Mesenchymal stem cell (in vitro differentiated cells and primary cell): ENCODE measurements around the gene CCDC40.

Experiments used
- DNase-seq: peaks from one replicate; pipeline ENCODE4 v3.0.0-alpha.2; 2013
- H2AFZ ChIP-seq: one replicate; pipeline ENCODE4 v1.6.1; 2013; ENCODE audit warnings: low read depth, mild to moderate bottlenecking, control low read depth, inconsistent platforms, low read length, moderate library complexity
- H2AK5ac ChIP-seq: 2 replicates; pipeline ENCODE4 v1.6.1; 2013; ENCODE audit warnings: low read length, moderate library complexity, mild to moderate bottlenecking, inconsistent platforms; ENCODE audit not compliant: severe bottlenecking
- H2BK120ac ChIP-seq: one replicate; pipeline ENCODE4 v1.6.1; 2013; ENCODE audit warnings: low read depth, mild to moderate bottlenecking, inconsistent platforms, low read length, moderate library complexity
- H2BK12ac ChIP-seq, 2 experiments: one replicate each; pipeline ENCODE4 v1.6.1; 2013; ENCODE audit warnings: inconsistent platforms in 2 of 2, low read length in 2 of 2, mild to moderate bottlenecking in 2 of 2, moderate library complexity in 2 of 2, control low read depth in 1 of 2
- H2BK15ac ChIP-seq: one replicate; pipeline ENCODE4 v1.6.1; 2013; ENCODE audit warnings: mild to moderate bottlenecking, low read depth, inconsistent platforms; ENCODE audit not compliant: poor library complexity, severe bottlenecking
- H2BK5ac ChIP-seq: 2 replicates; pipeline ENCODE4 v1.6.1; 2013; ENCODE audit warnings: low read depth, mild to moderate bottlenecking, low read length, control low read depth, inconsistent platforms; ENCODE audit not compliant: poor library complexity, severe bottlenecking
- H3K14ac ChIP-seq, 2 experiments: one replicate each; pipeline ENCODE4 v1.6.1; 2013; ENCODE audit warnings: inconsistent platforms in 2 of 2, low read length in 2 of 2, control low read depth in 1 of 2, mild to moderate bottlenecking in 1 of 2, moderate library complexity in 1 of 2
- H3K18ac ChIP-seq, 2 experiments: one replicate each; pipeline ENCODE4 v1.6.1; 2013; ENCODE audit warnings: inconsistent platforms in 2 of 2, low read length in 2 of 2, control low read depth in 1 of 2, low read depth in 1 of 2, mild to moderate bottlenecking in 1 of 2
- H3K23ac ChIP-seq, 2 experiments: one replicate each; pipeline ENCODE4 v1.6.1; 2013; ENCODE audit warnings: inconsistent platforms in 2 of 2, low read length in 2 of 2, mild to moderate bottlenecking in 2 of 2, moderate library complexity in 2 of 2, control low read depth in 1 of 2
- H3K27ac ChIP-seq: 2 replicates; pipeline ENCODE4 v1.5.1; 2013; ENCODE audit warnings: mild to moderate bottlenecking, moderate library complexity, low read length, control low read depth, inconsistent platforms; ENCODE audit not compliant: poor library complexity, severe bottlenecking
- H3K27me3 ChIP-seq, 2 experiments: 2 replicates each; pipeline versions ENCODE4 v1.6.1 to v1.7.0; 2013; ENCODE audit warnings: low read length in 2 of 2, mild to moderate bottlenecking in 2 of 2, moderate library complexity in 2 of 2, control low read depth in 1 of 2, inconsistent platforms in 1 of 2; ENCODE audit not compliant: control insufficient read depth in 1 of 2, insufficient read depth in 1 of 2
- H3K36me3 ChIP-seq, 2 experiments: 2 replicates each; pipeline versions ENCODE4 v1.6.1 to v1.7.0; 2013; ENCODE audit warnings: low read length in 2 of 2, control low read depth in 1 of 2, inconsistent platforms in 1 of 2, low read depth in 1 of 2, mild to moderate bottlenecking in 1 of 2; ENCODE audit not compliant: insufficient read depth in 2 of 2, control insufficient read depth in 1 of 2
- H3K4ac ChIP-seq, 2 experiments: one replicate each; pipeline ENCODE4 v1.6.1; 2013; ENCODE audit warnings: inconsistent platforms in 2 of 2, low read length in 2 of 2, mild to moderate bottlenecking in 2 of 2, moderate library complexity in 2 of 2, control low read depth in 1 of 2, low read depth in 1 of 2
- H3K4me1 ChIP-seq: 2 replicates; pipeline ENCODE4 v1.6.1; 2013; ENCODE audit warnings: low read depth, low read length, control low read depth; ENCODE audit not compliant: control insufficient read depth, insufficient read depth
- H3K4me2 ChIP-seq: 2 replicates; pipeline ENCODE4 v1.6.1; 2013; ENCODE audit warnings: low read length, mild to moderate bottlenecking, inconsistent platforms; ENCODE audit not compliant: poor library complexity, severe bottlenecking
- H3K4me3 ChIP-seq, 2 experiments: 2 replicates each; pipeline versions ENCODE4 v1.5.1 to v1.7.0; 2013; ENCODE audit warnings: low read length in 2 of 2, mild to moderate bottlenecking in 2 of 2, control low read depth in 1 of 2, low read depth in 1 of 2; ENCODE audit not compliant: insufficient read depth in 1 of 2
- H3K79me1 ChIP-seq: replicated peaks from 2 replicates; pipeline ENCODE4 v1.6.1; 2013; ENCODE audit warnings: mild to moderate bottlenecking, control low read depth, low read length, inconsistent platforms; ENCODE audit not compliant: poor library complexity, severe bottlenecking
- H3K9ac ChIP-seq: 2 replicates; pipeline ENCODE4 v1.7.0; 2013; ENCODE audit warnings: mild to moderate bottlenecking, low read length, moderate library complexity
- H3K9me3 ChIP-seq: 2 replicates; pipeline ENCODE4 v1.7.0; 2013; ENCODE audit warnings: mild to moderate bottlenecking, low read length; ENCODE audit not compliant: control insufficient read depth
- H4K8ac ChIP-seq: one replicate; pipeline ENCODE4 v1.6.1; 2013; ENCODE audit warnings: inconsistent platforms, mild to moderate bottlenecking, low read length, moderate library complexity
- H4K91ac ChIP-seq: one replicate; pipeline ENCODE4 v1.6.1; 2013; ENCODE audit warnings: mild to moderate bottlenecking, low read length, inconsistent platforms
- WGBS: methylation state at CpG from one replicate; pipeline ENCODE4 v1.1.7; 2013; ENCODE audit warnings: mixed read lengths; 5-methylcytosine and 5-hydroxymethylcytosine counted together

The CCDC40 gene

DNA sequence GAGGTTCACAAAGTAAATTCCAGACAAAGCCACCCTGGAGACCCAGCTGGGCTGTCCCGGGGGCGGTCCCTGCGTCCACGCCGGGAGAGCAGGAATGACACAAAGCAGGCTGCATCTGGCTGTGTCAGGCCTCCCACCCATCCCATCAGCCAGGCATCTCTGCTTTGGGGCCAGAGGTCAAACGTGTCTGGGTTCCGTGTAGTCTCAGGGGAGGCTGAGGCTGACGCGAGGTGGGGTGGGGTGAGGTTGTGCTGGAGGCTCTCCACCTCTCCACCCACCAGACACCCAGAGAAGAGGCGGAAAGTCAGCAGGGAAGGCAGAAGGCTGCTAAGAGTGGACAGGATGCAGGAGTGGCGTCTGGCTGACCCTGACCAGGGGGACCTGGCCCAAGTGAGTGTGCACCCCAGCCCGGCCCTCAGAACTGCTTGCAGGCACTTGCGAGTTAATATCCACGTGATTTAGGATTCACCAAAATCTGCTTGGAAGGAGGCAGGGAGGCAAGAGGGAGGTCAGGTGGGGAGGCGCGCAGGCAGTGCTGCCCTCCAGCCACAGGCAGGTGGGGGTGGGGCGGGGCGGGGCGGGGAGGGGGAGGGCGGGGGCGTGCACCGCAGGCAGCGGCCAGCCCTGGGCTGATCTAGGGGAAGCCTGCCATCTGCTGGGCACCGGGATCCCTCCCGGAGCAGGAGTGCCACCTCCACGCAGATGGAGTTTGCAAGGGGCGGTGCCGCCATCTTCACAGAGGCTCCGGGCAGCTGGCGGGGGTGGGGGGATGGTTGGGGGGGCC, 45.1 kb upstream of the CCDC40 start:
- DNase-seq: peak; percentile 80
- H3K18ac ChIP-seq: peak overlapping the region; percentile 83 to 89
- H3K27me3 ChIP-seq: no peaks in the 10 kb centered on the region
- peaks cover 24% of the 10 kb centered on the region for H3K79me1 ChIP-seq
- H2BK120ac ChIP-seq: peak overlapping the region; percentile 77
- no peak overlapping the region for H4K91ac ChIP-seq
- no peak overlapping the region for H3K27ac ChIP-seq
- H2AK5ac ChIP-seq: peak overlapping the region; percentile 9
- no peak overlapping the region for H2BK5ac ChIP-seq
- H4K8ac ChIP-seq: peak overlapping the region; percentile 38
- peak overlapping the region; percentile 88 for H3K4me2 ChIP-seq
- H3K14ac ChIP-seq: peak overlapping the region in 1 of 2 experiments; percentile 79
- H3K4ac ChIP-seq: peak overlapping the region in 1 of 2 experiments; percentile 56
- peaks cover 51% of the 10 kb centered on the region for H3K4me1 ChIP-seq
- no peaks in the 10 kb centered on the region for H3K9me3 ChIP-seq
- peak overlapping the region; percentile 29 to 90 for H2BK12ac ChIP-seq
- peak overlapping the region in 1 of 2 experiments; percentile 70 for H3K23ac ChIP-seq
- peak overlapping the region; percentile 56 for H3K9ac ChIP-seq
- 11% methylated on average over 18 of the region's 30 CpGs for WGBS
- no peaks in the 10 kb centered on the region for H3K36me3 ChIP-seq
- no peak overlapping the region for H2BK15ac ChIP-seq
- peak overlapping the region; percentile 32 for H2AFZ ChIP-seq
- peak overlapping the region; percentile 49 to 63 for H3K4me3 ChIP-seq

DNA sequence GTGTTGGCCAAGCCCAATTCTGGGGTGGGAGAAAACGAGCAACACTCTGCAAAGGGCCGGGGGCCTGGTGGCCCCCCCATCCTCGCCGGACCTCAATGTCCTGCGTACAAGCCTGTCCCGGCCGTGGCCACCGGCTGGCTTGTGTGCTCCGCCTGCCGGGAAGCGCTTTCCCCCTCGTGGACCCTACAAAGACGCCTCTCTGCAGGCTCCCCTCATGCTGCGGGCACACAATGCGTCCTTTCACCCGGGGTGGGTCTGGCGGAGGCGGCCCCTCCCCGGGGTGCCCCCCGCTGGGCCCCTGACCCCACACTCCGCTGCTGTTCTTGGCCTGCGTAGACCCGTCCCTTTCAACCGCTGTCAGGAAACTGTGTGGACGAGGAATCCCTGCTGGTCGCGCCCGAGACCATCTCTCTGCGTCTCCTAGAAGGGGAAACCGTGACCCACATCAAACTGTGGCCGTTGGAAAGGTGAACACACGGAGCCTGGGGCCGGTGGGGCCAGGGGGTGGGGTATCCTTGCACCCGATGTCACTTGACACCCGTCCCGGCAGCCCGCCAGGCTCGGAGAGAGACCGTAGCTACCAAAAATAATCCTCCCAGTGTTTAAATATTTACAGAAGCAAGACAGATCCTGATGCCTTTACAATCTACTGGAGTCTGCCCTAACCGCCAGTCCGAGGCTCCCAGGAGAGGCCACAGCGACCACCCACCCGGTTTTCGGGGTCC, 44.4 kb upstream of the CCDC40 start:
- Histone ChIP-seq H3K36me3 (peaks cover 0 to 3% of the 10 kb centered on the region in 2 experiments), H3K14ac (peak overlapping the region in 1 of 2 experiments; percentile 95), H3K79me1 (peaks cover 19% of the 10 kb centered on the region), H2BK120ac (peak overlapping the region; percentile 77), H2BK5ac (no peak overlapping the region), H3K9me3 (no peaks in the 10 kb centered on the region), H4K91ac (peak overlapping the region; percentile 98), H3K4me1 (peaks cover 49% of the 10 kb centered on the region), H3K27ac (peak overlapping the region; percentile 34), H4K8ac (peak overlapping the region; percentile 90), H2BK12ac (peak overlapping the region; percentile 98 to 99), H2AK5ac (peak overlapping the region; percentile 95), H3K23ac (peak overlapping the region in 1 of 2 experiments; percentile 90), H3K4ac (peak overlapping the region; percentile 76 to 96), H3K18ac (peak overlapping the region; percentile 89 to 91), H2AFZ (no peak overlapping the region), H2BK15ac (peak overlapping the region; percentile 55), H3K4me2 (peak overlapping the region; percentile 88), H3K27me3 (no peaks in the 10 kb centered on the region), H3K4me3 (peak overlapping the region; percentile 49 to 63), H3K9ac (peak overlapping the region; percentile 80)
- WGBS: 17% methylated on average over 44 of the region's 44 CpGs
- DNase-seq: peak; percentile 46

DNA sequence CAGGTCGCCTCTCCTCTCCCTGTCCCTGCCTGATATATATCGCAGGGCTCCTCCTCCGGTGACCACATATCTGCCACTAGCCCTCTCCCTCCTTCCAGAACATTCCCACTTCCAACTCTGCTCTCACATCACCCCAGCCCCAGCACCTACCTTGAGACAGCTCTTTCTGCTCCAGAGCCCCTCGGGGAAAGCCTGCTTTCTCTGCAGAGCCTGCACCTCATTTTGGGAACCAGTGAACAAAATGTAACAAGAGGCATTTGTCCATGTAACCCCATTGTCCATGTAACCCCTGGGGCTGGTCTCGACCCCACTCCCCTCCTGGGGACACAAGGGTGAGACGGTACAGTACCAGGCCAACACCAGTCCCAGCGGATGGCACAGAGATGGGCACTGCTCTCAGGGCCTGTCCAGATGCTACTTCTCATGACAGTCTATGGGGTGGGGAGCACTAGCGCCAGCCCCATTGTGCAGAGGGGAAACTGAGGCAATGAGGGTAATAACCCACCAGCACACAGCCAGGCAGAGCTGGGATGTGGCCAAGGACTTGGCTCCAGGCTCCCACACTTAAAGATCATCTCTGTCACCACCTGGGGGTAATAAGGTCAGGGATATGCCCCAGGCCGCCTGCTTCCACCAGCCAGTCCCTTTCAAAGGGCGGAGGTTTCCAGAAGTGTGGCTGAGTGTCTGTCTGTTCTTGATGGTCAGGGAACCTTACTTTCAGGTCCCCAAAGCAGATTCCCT, 43.6 kb upstream of the CCDC40 start:
- Histone ChIP-seq H3K27me3 (no peaks in the 10 kb centered on the region), H3K9ac (peak overlapping the region; percentile 80), H3K4ac (peak overlapping the region; percentile 76 to 96), H3K36me3 (peaks cover 0 to 4% of the 10 kb centered on the region in 2 experiments), H3K9me3 (no peaks in the 10 kb centered on the region), H3K4me2 (peak overlapping the region; percentile 88), H3K14ac (peak overlapping the region in 1 of 2 experiments; percentile 95), H2BK15ac (peak overlapping the region; percentile 55), H2AK5ac (peak overlapping the region; percentile 95), H3K79me1 (peaks cover 19% of the 10 kb centered on the region), H3K18ac (peak overlapping the region; percentile 60 to 88), H3K23ac (peak overlapping the region in 1 of 2 experiments; percentile 35), H2BK12ac (peak overlapping the region; percentile 98 to 99), H2BK5ac (no peak overlapping the region), H3K27ac (peak overlapping the region; percentile 76), H2AFZ (no peak overlapping the region), H3K4me1 (peaks cover 43% of the 10 kb centered on the region), H2BK120ac (peak overlapping the region; percentile 95), H4K91ac (peak overlapping the region; percentile 98), H3K4me3 (peak overlapping the region in 1 of 2 experiments; percentile 55), H4K8ac (peak overlapping the region; percentile 92)
- no peak for DNase-seq
- 80% methylated on average over 10 of the region's 10 CpGs for WGBS
